GM06990 (cell line): ENCODE data around the gene GDPD4.

Experiments
- DNase-seq: peaks from one replicate; pipeline ENCODE4 v3.0.0-alpha.2; 2011; ENCODE audit not compliant: insufficient read length; ENCODE audit errors: extremely low read depth
- H3K27me3 ChIP-seq: replicated peaks from 2 replicates; pipeline ENCODE4 v1.6.0; 2011; ENCODE audit warnings: low read length; ENCODE audit not compliant: control insufficient read depth, insufficient read depth
- H3K36me3 ChIP-seq: 2 replicates; pipeline ENCODE4 v1.5.1; 2011; ENCODE audit warnings: low read length; ENCODE audit not compliant: control insufficient read depth, insufficient read depth
- H3K4me3 ChIP-seq: replicated peaks from 2 replicates; pipeline ENCODE4 v1.5.1; 2011; ENCODE audit warnings: low read depth, mild to moderate bottlenecking, control low read depth, low read length
- TF ChIP-seq, protein P1 (sequence below): IDR thresholded peaks from 2 replicates; pipeline ENCODE4 v1.5.1; 2011; ENCODE audit warnings: low read length, control low read depth, mild to moderate bottlenecking, inconsistent platforms; ENCODE audit not compliant: insufficient read depth, poor library complexity, severe bottlenecking

GDPD4 gene

DNA sequence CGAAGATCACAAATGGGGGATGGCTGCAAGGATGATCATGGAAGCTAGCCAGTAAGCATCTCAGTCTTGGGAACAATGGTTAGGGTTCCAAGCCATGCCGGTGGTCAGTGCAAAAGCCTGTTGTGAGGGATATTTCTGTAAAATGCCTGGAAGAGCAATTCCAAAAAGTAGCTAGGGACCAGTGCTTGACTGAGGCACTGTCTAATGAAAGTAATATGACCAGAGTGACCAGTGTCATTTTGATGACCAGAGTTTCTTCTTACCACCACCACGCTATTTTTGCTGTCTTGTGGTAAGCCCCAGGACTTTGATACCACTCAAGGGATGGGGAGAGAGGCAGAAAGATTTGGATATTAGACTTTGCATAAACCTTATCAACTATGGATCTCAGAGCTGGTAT lies 18.4 kb downstream of the GDPD4 start:
- Histone ChIP-seq H3K27me3 (no peaks in the 10 kb centered on the region), H3K4me3 (no peak overlapping the region), H3K36me3 (no peaks in the 10 kb centered on the region)
- TF ChIP-seq, protein P1, sequence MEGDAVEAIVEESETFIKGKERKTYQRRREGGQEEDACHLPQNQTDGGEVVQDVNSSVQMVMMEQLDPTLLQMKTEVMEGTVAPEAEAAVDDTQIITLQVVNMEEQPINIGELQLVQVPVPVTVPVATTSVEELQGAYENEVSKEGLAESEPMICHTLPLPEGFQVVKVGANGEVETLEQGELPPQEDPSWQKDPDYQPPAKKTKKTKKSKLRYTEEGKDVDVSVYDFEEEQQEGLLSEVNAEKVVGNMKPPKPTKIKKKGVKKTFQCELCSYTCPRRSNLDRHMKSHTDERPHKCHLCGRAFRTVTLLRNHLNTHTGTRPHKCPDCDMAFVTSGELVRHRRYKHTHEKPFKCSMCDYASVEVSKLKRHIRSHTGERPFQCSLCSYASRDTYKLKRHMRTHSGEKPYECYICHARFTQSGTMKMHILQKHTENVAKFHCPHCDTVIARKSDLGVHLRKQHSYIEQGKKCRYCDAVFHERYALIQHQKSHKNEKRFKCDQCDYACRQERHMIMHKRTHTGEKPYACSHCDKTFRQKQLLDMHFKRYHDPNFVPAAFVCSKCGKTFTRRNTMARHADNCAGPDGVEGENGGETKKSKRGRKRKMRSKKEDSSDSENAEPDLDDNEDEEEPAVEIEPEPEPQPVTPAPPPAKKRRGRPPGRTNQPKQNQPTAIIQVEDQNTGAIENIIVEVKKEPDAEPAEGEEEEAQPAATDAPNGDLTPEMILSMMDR: no peak
- DNase-seq: no peak

DNA sequence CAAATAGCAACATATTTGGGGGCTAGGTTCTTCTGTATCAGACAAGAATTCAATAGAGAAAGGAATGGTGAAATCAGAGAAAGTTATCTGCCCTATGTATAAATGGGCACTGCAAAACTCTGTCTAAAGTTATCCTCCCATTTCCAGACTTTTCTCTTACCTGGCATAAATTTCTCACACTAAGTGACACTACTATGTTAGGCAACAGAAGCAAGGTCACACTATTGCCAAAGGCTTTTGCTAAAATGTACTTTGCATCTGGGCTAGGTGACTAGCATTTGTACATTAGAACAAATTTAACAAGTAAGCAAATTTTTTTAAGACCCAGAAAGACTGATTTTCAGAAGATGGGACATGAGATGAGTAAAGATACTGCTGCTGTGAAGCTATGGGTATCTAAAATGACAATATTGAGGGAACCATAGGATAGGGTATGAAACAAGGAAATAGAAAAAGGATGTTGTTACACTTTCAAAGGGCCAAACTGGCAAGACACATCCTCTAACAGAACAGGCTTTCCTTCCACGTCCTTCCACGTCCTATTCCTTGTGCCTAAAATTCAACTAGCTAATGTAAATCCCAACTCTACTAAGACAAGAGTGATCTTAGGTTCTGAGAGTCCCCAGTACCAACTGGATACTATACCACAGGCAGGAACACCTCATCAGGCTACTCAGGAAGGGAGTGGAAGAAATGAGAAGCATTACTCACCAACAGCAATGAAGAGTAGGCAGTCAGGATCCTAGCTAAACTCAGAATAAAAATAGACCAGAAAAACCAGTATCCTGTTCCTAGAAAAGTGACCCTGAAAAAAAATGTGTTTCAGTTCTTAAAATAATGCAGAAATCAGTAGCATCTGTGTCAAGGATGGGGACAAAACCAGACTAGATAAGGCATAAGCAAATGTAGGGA lies 22.6 kb downstream of the GDPD4 start:
- H3K36me3 ChIP-seq: no peaks in the 10 kb centered on the region
- H3K4me3 ChIP-seq: no peak overlapping the region
- no peak for DNase-seq
- no peaks in the 10 kb centered on the region for H3K27me3 ChIP-seq
- TF ChIP-seq, protein P1: no peak

DNA sequence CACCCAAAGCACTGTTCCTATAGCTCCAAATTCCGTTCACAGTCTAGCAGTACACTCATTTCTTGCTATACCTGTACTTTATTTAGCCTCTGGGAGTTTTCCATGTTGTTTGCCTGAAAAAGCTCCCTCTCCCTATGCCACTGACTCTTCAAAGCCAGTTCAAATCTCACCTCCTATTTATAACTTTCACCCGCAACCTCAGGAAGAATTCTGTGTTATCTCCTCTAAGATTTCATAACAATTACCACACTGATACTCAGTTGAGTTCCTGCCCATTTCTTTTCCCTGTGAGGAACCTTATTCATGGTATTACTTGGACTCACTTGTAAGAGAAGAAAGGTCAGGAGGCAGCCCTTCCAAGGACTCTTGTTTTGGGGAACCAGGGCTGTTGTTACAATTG lies 25.2 kb downstream of the GDPD4 start:
- no peak for DNase-seq
- Histone ChIP-seq H3K4me3 (no peak overlapping the region), H3K36me3 (no peaks in the 10 kb centered on the region), H3K27me3 (no peaks in the 10 kb centered on the region)
- TF ChIP-seq, protein P1: no peak

DNA sequence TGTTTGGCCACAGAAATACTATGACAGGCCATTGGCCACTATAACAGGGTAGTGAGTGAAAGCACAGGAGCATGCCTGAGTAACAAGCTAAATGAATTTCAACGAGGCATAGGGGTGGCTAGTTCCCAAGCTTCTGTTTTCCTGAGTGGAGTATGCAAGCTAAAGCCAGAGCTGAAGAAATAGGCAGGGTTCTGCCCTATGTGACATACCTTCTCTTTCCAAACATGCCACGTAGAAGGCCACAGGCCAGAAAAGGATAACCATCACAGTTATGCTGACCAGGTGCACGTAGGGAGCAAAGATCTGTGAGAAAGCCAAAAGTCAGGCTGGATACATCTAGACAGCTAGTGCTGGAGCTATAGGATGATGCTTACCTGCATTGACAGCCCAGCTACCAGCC lies 30.6 kb downstream of the GDPD4 start:
- Histone ChIP-seq H3K36me3 (no peaks in the 10 kb centered on the region), H3K27me3 (no peaks in the 10 kb centered on the region), H3K4me3 (no peak overlapping the region)
- TF ChIP-seq, protein P1: no peak
- DNase-seq: no peak

DNA sequence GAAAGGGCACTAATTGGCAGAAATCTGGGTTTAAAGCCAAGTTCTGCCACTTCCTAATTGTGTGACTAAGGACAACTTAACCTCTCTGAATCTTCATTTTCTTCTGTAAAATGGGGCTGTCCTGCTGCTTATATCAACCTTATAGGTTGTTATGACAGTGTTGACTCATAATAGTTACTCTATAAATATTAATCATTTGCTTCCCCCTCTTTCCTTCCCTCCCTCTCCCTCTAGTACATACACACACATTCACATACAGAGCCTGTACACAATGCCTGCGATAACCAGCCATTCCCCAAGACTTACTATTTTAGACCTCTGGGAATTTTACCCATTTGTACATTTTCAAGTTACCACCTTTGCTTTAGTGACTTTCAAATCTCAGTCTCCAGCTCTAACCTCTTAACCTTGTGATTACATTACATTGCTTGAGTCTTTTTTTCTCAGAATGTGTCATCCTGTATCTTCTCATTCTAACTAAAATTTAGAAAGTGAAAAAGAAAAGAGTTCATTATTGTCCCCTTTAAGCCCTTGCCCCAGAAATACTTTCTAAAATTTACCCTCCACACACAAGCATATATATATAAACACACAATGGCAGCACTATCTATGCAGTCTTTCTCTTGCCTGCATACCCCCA lies 31.9 kb downstream of the GDPD4 start:
- TF ChIP-seq, protein P1: no peak
- DNase-seq: no peak
- no peaks in the 10 kb centered on the region for H3K36me3 ChIP-seq
- H3K4me3 ChIP-seq: no peak overlapping the region
- no peaks in the 10 kb centered on the region for H3K27me3 ChIP-seq
